Trophoblast cell (in vitro differentiated cells and primary cell): ENCODE measurements around the gene SIDT1.

ENCODE experiments used
- DNase-seq, 2 donors: peaks; one replicate each; pipeline ENCODE4 v3.0.0-alpha.2; 2016
- H2AFZ ChIP-seq: 2 replicates; pipeline ENCODE4 v1.6.1; 2013; ENCODE audit warnings: low read length, moderate library complexity, mild to moderate bottlenecking; ENCODE audit not compliant: insufficient read depth, poor library complexity
- H2AK5ac ChIP-seq: 2 replicates; pipeline ENCODE4 v1.6.1; 2013; ENCODE audit warnings: mild to moderate bottlenecking, low read length
- H2BK120ac ChIP-seq: 2 replicates; pipeline ENCODE4 v1.6.1; 2013; ENCODE audit warnings: low read length, mild to moderate bottlenecking, moderate library complexity; ENCODE audit not compliant: insufficient read depth, poor library complexity
- H2BK12ac ChIP-seq: 2 replicates; pipeline ENCODE4 v1.6.1; 2013; ENCODE audit warnings: mild to moderate bottlenecking, low read length, moderate library complexity
- H2BK5ac ChIP-seq: 2 replicates; pipeline ENCODE4 v1.6.1; 2013; ENCODE audit warnings: low read length, low read depth, moderate library complexity, mild to moderate bottlenecking; ENCODE audit not compliant: poor library complexity
- H3K14ac ChIP-seq: 2 replicates; pipeline ENCODE4 v1.6.1; 2013; ENCODE audit warnings: mild to moderate bottlenecking, low read length
- H3K18ac ChIP-seq: 2 replicates; pipeline ENCODE4 v1.6.1; 2013; ENCODE audit warnings: mild to moderate bottlenecking, low read length
- H3K23ac ChIP-seq: 2 replicates; pipeline ENCODE4 v1.6.1; 2013; ENCODE audit warnings: low read length
- H3K27ac ChIP-seq: 2 replicates; pipeline ENCODE4 v1.5.1; 2013; ENCODE audit warnings: low read depth, mild to moderate bottlenecking, inconsistent platforms, low read length, moderate library complexity
- H3K27me3 ChIP-seq: 2 replicates; pipeline ENCODE4 v1.6.1; 2013; ENCODE audit warnings: inconsistent platforms, mild to moderate bottlenecking, low read length, moderate library complexity; ENCODE audit not compliant: insufficient read depth
- H3K36me3 ChIP-seq, 2 experiments: 1 replicate in 1 of 2; 2 replicates in 1 of 2; pipeline ENCODE4 v1.6.1; 2013; ENCODE audit warnings: low read length in 2 of 2, mild to moderate bottlenecking in 2 of 2, moderate library complexity in 1 of 2; ENCODE audit not compliant: insufficient read depth in 2 of 2, control insufficient read depth in 1 of 2
- H3K4ac ChIP-seq: 2 replicates; pipeline ENCODE4 v1.6.1; 2013; ENCODE audit warnings: low read depth, mild to moderate bottlenecking, low read length, moderate library complexity
- H3K4me1 ChIP-seq, 2 experiments: 1 replicate in 1 of 2; 2 replicates in 1 of 2; pipeline ENCODE4 v1.6.1; 2013; ENCODE audit warnings: low read length in 2 of 2, mild to moderate bottlenecking in 2 of 2, moderate library complexity in 1 of 2; ENCODE audit not compliant: insufficient read depth in 2 of 2, control insufficient read depth in 1 of 2
- H3K4me2 ChIP-seq: 2 replicates; pipeline ENCODE4 v1.6.1; 2013; ENCODE audit warnings: inconsistent platforms, mild to moderate bottlenecking, low read length, moderate library complexity
- H3K4me3 ChIP-seq: 2 replicates; pipeline ENCODE4 v1.5.1; 2013; ENCODE audit warnings: mild to moderate bottlenecking, low read depth, low read length, inconsistent platforms
- H3K79me1 ChIP-seq: one replicate; pipeline ENCODE4 v1.6.1; 2013; ENCODE audit warnings: low read length
- H3K79me2 ChIP-seq: 2 replicates; pipeline ENCODE4 v1.6.1; 2013; ENCODE audit warnings: low read length, mild to moderate bottlenecking; ENCODE audit not compliant: control insufficient read depth, insufficient read depth, poor library complexity
- H3K9ac ChIP-seq: 2 replicates; pipeline ENCODE4 v1.6.1; 2013; ENCODE audit warnings: mild to moderate bottlenecking, low read length
- H3K9me3 ChIP-seq: 2 replicates; pipeline ENCODE4 v1.6.1; 2013; ENCODE audit warnings: low read depth, mild to moderate bottlenecking, control low read depth, inconsistent platforms, low read length; ENCODE audit not compliant: insufficient read depth
- H4K12ac ChIP-seq: 2 replicates; pipeline ENCODE4 v1.6.1; 2013; ENCODE audit warnings: low read depth, mild to moderate bottlenecking, low read length, moderate library complexity
- H4K8ac ChIP-seq: 2 replicates; pipeline ENCODE4 v1.6.1; 2013; ENCODE audit warnings: low read depth, mild to moderate bottlenecking, low read length, moderate library complexity
- H4K91ac ChIP-seq: one replicate; pipeline ENCODE4 v1.6.1; 2013; ENCODE audit warnings: low read depth, mild to moderate bottlenecking, low read length, moderate library complexity
- WGBS: extraction: QIAGEN DNeasy Blood & Tissue Kit; methylation state at CpG from one replicate; pipeline ENCODE4 v1.1.7; 2013; ENCODE audit warnings: missing lambda C conversion rate; ENCODE audit not compliant: insufficient read length, insufficient coverage; ENCODE audit errors: extremely low coverage; 5-methylcytosine and 5-hydroxymethylcytosine counted together

Gene SIDT1

GRCh38 chr3:113663324-113663750 is 131.0 kb downstream of the SIDT1 start:
- WGBS, result no CpG with 5 or more reads among the region's 3 CpGs
- Histone ChIP-seq H4K12ac (no peak overlapping the region), H3K4ac (no peak overlapping the region), H3K14ac (no peak overlapping the region), H4K91ac (no peak overlapping the region), H3K79me2 (no peaks in the 10 kb centered on the region), H3K9me3 (no peaks in the 10 kb centered on the region), H2AK5ac (no peak overlapping the region), H2BK12ac (no peak overlapping the region), H3K4me1 (peaks cover 0 to 4% of the 10 kb centered on the region in 2 experiments), H3K18ac (no peak overlapping the region), H2BK120ac (no peak overlapping the region), H3K36me3 (peaks cover 4 to 16% of the 10 kb centered on the region in 2 experiments), H2BK5ac (no peak overlapping the region), H3K4me3 (no peak overlapping the region), H4K8ac (no peak overlapping the region), H3K27ac (no peak overlapping the region), H3K9ac (no peak overlapping the region), H2AFZ (no peak overlapping the region), H3K4me2 (no peak overlapping the region), H3K27me3 (no peaks in the 10 kb centered on the region), H3K79me1 (no peaks in the 10 kb centered on the region), H3K23ac (no peak overlapping the region)
- no peak for DNase-seq

- no peak overlapping the region for H4K12ac ChIP-seq
- no peak overlapping the region for H3K4ac ChIP-seq
- H3K4me2 ChIP-seq, result no peak overlapping the region
- no peak overlapping the region for H2BK5ac ChIP-seq
- peaks cover 0 to 4% of the 10 kb centered on the region in 2 experiments for H3K4me1 ChIP-seq
- no peak overlapping the region for H4K8ac ChIP-seq
- H2BK120ac ChIP-seq, result no peak overlapping the region
- no peak overlapping the region for H3K18ac ChIP-seq
- H3K27ac ChIP-seq, result no peak overlapping the region
- no peak overlapping the region for H4K91ac ChIP-seq
- H2AFZ ChIP-seq, result no peak overlapping the region
- no peak overlapping the region for H2BK12ac ChIP-seq
- peaks cover 4 to 16% of the 10 kb centered on the region in 2 experiments for H3K36me3 ChIP-seq
- no peaks in the 10 kb centered on the region for H3K9me3 ChIP-seq
- no peaks in the 10 kb centered on the region for H3K27me3 ChIP-seq
- no peak overlapping the region for H3K4me3 ChIP-seq
- no peak overlapping the region for H2AK5ac ChIP-seq
- no CpG with 5 or more reads among the region's 1 CpG for WGBS
- no peak overlapping the region for H3K14ac ChIP-seq
- H3K79me2 ChIP-seq, result no peaks in the 10 kb centered on the region
- H3K79me1 ChIP-seq, result no peaks in the 10 kb centered on the region
- DNase-seq, result no peak
- H3K23ac ChIP-seq, result no peak overlapping the region
- H3K9ac ChIP-seq, result no peak overlapping the region
Observed at GRCh38 chr3:113663761-113664160, 131.4 kb downstream of the SIDT1 start.

- no peaks in the 10 kb centered on the region for H3K79me2 ChIP-seq
- no peak overlapping the region for H3K4me2 ChIP-seq
- no peak overlapping the region for H3K14ac ChIP-seq
- H3K4me1 ChIP-seq, result peaks cover 0 to 4% of the 10 kb centered on the region in 2 experiments
- no peak overlapping the region for H4K91ac ChIP-seq
- no peak overlapping the region for H3K18ac ChIP-seq
- no peak overlapping the region for H3K23ac ChIP-seq
- DNase-seq, result no peak
- no peaks in the 10 kb centered on the region for H3K9me3 ChIP-seq
- H2BK120ac ChIP-seq, result no peak overlapping the region
- H3K4ac ChIP-seq, result no peak overlapping the region
- H3K27ac ChIP-seq, result no peak overlapping the region
- H2BK5ac ChIP-seq, result no peak overlapping the region
- peaks cover 4 to 13% of the 10 kb centered on the region in 2 experiments for H3K36me3 ChIP-seq
- H3K27me3 ChIP-seq, result no peaks in the 10 kb centered on the region
- H3K9ac ChIP-seq, result no peak overlapping the region
- no peak overlapping the region for H4K12ac ChIP-seq
- H3K4me3 ChIP-seq, result no peak overlapping the region
- no peak overlapping the region for H2AFZ ChIP-seq
- no peak overlapping the region for H2BK12ac ChIP-seq
- no peak overlapping the region for H2AK5ac ChIP-seq
- H4K8ac ChIP-seq, result no peak overlapping the region
- H3K79me1 ChIP-seq, result no peaks in the 10 kb centered on the region
Observed at GRCh38 chr3:113664523-113665094, 132.3 kb downstream of the SIDT1 start.

GRCh38 chr3:113668015-113668414 is 135.7 kb downstream of the SIDT1 start:
- no peak overlapping the region for H2BK5ac ChIP-seq
- no peak overlapping the region for H3K27ac ChIP-seq
- no peak overlapping the region for H2BK12ac ChIP-seq
- H3K23ac ChIP-seq, result no peak overlapping the region
- no peak overlapping the region for H2BK120ac ChIP-seq
- peaks cover 0 to 4% of the 10 kb centered on the region in 2 experiments for H3K4me1 ChIP-seq
- no peaks in the 10 kb centered on the region for H3K79me2 ChIP-seq
- no peak overlapping the region for H4K91ac ChIP-seq
- no peaks in the 10 kb centered on the region for H3K27me3 ChIP-seq
- H3K4me2 ChIP-seq, result no peak overlapping the region
- H4K8ac ChIP-seq, result no peak overlapping the region
- no peak overlapping the region for H3K9ac ChIP-seq
- DNase-seq, result no peak
- no CpG with 5 or more reads among the region's 4 CpGs for WGBS
- H3K4ac ChIP-seq, result no peak overlapping the region
- H3K4me3 ChIP-seq, result no peak overlapping the region
- H4K12ac ChIP-seq, result no peak overlapping the region
- no peak overlapping the region for H2AK5ac ChIP-seq
- no peaks in the 10 kb centered on the region for H3K9me3 ChIP-seq
- H3K79me1 ChIP-seq, result no peaks in the 10 kb centered on the region
- H3K36me3 ChIP-seq, result no peaks in the 10 kb centered on the region
- H2AFZ ChIP-seq, result no peak overlapping the region
- H3K18ac ChIP-seq, result no peak overlapping the region
- H3K14ac ChIP-seq, result no peak overlapping the region
